Adrenal gland (tissue), 12 donors: ENCODE results near the gene STX8. TPM values are rescaled to one million over a fixed set of nuclear protein-coding genes. Genes with fewer than 3 reads are reported as not detected.

ENCODE experiments used
- DNase-seq, 7 donors: peaks; one replicate each; pipeline ENCODE4 v3.0.0-alpha.2; 2019 to 2020
- H3K27ac ChIP-seq, 5 donors: fragments of 200-600 bp; sonication (generic) in 4 of 5; 1 replicate in 3 of 5; 2 replicates in 2 of 5; pipeline versions ENCODE4 v1.5.1 to v1.8.0; 2016 to 2020; ENCODE audit warnings: mild to moderate bottlenecking in 1 of 5
- H3K27me3 ChIP-seq: fragments of 200-600 bp; 2 replicates; pipeline ENCODE4 v1.8.0; 2021
- H3K36me3 ChIP-seq, 2 donors: fragments of 200-600 bp; replicated peaks in 1 of 2; 1 replicate in 1 of 2; 2 replicates in 1 of 2; pipeline versions ENCODE4 v1.5.1 to v1.8.0; 2018 to 2022
- H3K4me1 ChIP-seq, 2 donors: fragments of 200-600 bp; replicated peaks in 1 of 2; 1 replicate in 1 of 2; 2 replicates in 1 of 2; pipeline versions ENCODE4 v1.5.1 to v1.8.0; 2018 to 2021
- H3K4me3 ChIP-seq, 4 donors: fragments of 200-600 bp; sonication (generic) in 3 of 4; one replicate each; pipeline ENCODE4 v1.5.1; 2016 to 2018
- H3K9me3 ChIP-seq, 3 donors: fragments of 200-600 bp; sonication (generic) in 1 of 3; replicated peaks in 1 of 3; 1 replicate in 2 of 3; 2 replicates in 1 of 3; pipeline versions ENCODE4 v1.5.1 to v1.8.0; 2016 to 2021
- CTCF ChIP-seq, 6 experiments: fragments of 450-650 bp in 4 of 6; fragments of 200-600 bp in 2 of 6; sonication (generic) in 1 of 6; IDR thresholded peaks; 1 replicate in 5 of 6; 2 replicates in 1 of 6; pipeline versions ENCODE4 v1.5.1 to v1.8.0; 2016 to 2021; ENCODE audit warnings: antibody characterized with exemption in 6 of 6, mild to moderate bottlenecking in 2 of 6, moderate library complexity in 1 of 6
- POLR2A ChIP-seq, 2 donors: fragments of 450-650 bp; IDR thresholded peaks; one replicate each; pipeline ENCODE4 v1.6.1; 2017; ENCODE audit warnings: antibody characterized with exemption in 2 of 2, mild to moderate bottlenecking in 2 of 2, moderate library complexity in 1 of 2
- WGBS, 4 donors: extraction: QIAGEN DNeasy Blood & Tissue Kit in 2 of 4; methylation state at CpG; one replicate each; pipeline versions ENCODE4 v1.1.5 to v1.1.7; 2013 to 2017; 5-methylcytosine and 5-hydroxymethylcytosine counted together
- intact Hi-C, 2 donors: fragments of 100-400 bp; cut with DNase I; formaldehyde crosslinking; loops; one replicate each; pipeline versions ENCODE4 v1.14.1 to v1.15.0; 2022 to 2023
- polyA plus RNA-seq, 3 donors: library from polyadenylated mRNA; stranded (reverse); fragments of 200-250 nt in 2 of 3; fragments of 350-450 nt in 1 of 3; fragmentation: Illumina TruSeq in 1 of 3; extraction: RNeasy Lipid Tissue Mini Kit (QIAGEN cat#74804) in 1 of 3; gene quantifications; one replicate each; pipeline ENCODE4 v1.2.3, GENCODE V29; 2013 to 2014
- total RNA-seq, 9 donors: library from RNA; depleted of rRNA in 4 of 9; stranded (reverse); fragments of >200 nt in 4 of 9; fragments of 120-200 nt in 1 of 9; fragmentation: NEBNext Ultra II Directional in 1 of 9; extraction: Animal tissue kit (Norgen Biotek cat#: 25700) in 1 of 9; gene quantifications; one replicate each; pipeline versions ENCODE4 v1.1.0 to v1.2.4, GENCODE V29; 2013 to 2023
- donor health status: healthy with polysubstance abuse.
- donor health status: Bipolar disorder and iron deficiency.
- donor health status: DM: yes; HTN: yes; CAD: no.
- donor health status: DM: no; HTN: no; CAD: no.
- donor health status: DM: no; HTN: no; CAD: no.
- donor health status: DM: yes; HTN: yes; CAD: no.

Gene STX8
- total and polyA plus RNA-seq, 12 donors = 21.9 to 94.1 (median 72.3) TPM

DNA sequence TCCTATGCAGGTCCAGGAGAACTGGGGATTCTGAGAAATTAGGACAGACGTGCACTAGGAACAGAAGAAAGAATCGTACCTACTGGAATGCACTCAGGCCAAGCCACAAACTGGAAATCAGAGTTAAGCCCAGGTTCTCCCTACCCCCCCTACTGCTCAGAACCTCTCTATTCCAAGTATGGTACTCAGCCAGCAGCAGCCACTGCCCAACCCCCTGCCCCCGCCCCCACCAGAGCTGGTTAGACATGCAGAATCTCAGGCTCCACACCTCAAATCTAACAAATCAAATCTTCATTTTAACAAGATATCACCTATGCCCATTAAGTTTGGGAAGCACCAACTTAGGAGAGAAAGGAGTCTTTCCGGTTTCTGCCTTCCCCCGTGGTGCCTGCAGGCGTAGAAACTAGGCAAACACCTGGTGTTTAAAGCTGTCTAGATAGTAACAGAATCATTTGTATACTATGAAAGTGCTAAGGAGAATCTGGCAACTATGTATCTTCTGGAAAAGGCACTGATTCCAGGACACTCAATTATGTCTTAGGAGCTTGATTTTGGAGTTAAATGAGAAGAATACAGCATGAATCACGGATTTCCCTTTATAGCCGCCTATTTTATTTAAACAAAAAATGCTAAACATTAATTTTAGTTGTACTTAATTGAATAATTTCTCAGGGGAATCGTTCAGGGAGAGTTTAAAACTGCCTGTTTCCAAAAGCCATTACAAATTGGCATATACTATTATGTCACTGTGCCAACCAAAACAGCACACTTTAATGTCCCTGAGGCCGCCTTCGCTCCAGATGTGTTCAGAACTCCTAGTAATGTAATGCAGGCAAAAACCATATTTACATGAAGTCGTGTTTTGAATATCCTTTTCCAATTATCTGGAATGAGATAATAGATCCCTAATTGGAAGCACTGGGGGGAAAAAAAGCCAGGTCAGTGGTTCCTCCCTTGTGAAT is 166.5 kb downstream of the STX8 start:
- peaks cover 0 to 14% of the 10 kb centered on the region in 2 donors for H3K4me1 ChIP-seq
- H3K27me3 ChIP-seq = no peaks in the 10 kb centered on the region
- intact Hi-C loops = no loop called here
- no peaks in the 10 kb centered on the region for H3K9me3 ChIP-seq
- DNase-seq = no peak
- 60 to 75% (median 72%) methylated on average over 12 of the region's 12 CpGs for WGBS, 4 donors
- H3K36me3 ChIP-seq = no peaks in the 10 kb centered on the region
- H3K4me3 ChIP-seq = no peak overlapping the region
- no peak overlapping the region for H3K27ac ChIP-seq
- TF ChIP-seq POLR2A (IDR thresholded peaks at IDR 0.05) (no peak), CTCF (IDR thresholded peaks at IDR 0.05) (no peak)

GRCh38 chr17:9408381-9408780 is 167.2 kb downstream of the STX8 start:
- no peak overlapping the region for H3K4me3 ChIP-seq
- H3K4me1 ChIP-seq = peaks cover 0 to 14% of the 10 kb centered on the region in 2 donors
- intact Hi-C loops = no loop called here
- H3K27me3 ChIP-seq = no peaks in the 10 kb centered on the region
- WGBS, 4 donors = 84 to 90% (median 87%) methylated on average over 1 of the region's 1 CpG
- no peaks in the 10 kb centered on the region for H3K9me3 ChIP-seq
- TF ChIP-seq POLR2A (IDR thresholded peaks at IDR 0.05) (no peak), CTCF (IDR thresholded peaks at IDR 0.05) (no peak)
- no peak for DNase-seq
- no peaks in the 10 kb centered on the region for H3K36me3 ChIP-seq
- H3K27ac ChIP-seq = no peak overlapping the region

DNA sequence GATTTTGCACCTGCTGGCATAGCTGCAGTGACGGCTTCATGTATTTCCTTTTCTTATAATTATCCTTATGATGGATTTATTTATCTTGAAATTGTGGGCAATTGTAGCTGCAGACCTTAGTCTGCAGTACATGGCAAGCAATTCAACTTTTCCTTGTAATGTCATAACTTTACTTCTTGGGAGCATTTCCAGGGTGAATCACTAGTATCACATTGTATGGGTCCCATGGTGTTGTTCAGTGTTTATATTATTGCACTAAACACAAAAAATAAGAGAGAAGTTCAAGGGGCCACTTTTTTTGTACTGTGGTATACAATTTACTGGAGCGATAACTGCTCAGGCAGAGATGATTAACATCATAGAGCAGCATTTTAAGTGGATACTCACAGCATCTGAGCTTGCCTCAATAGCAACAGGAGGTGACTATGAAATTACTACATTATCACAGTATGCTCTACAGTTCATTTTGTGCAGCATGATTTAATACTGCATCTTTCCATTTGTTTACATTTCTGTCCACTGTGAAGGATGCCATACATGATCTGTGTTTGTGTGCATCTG is 169.5 kb downstream of the STX8 start:
- Histone ChIP-seq H3K27me3 (no peaks in the 10 kb centered on the region), H3K4me1 (peaks cover 0 to 14% of the 10 kb centered on the region in 2 donors), H3K4me3 (no peak overlapping the region), H3K9me3 (no peaks in the 10 kb centered on the region), H3K36me3 (no peaks in the 10 kb centered on the region), H3K27ac (no peak overlapping the region)
- TF ChIP-seq CTCF (IDR thresholded peaks at IDR 0.05) (no peak), POLR2A (IDR thresholded peaks at IDR 0.05) (no peak)
- no peak for DNase-seq
- intact Hi-C loops = no loop called here
- 91 to 97% (median 93%) methylated on average over 2 of the region's 2 CpGs for WGBS, 4 donors

DNA sequence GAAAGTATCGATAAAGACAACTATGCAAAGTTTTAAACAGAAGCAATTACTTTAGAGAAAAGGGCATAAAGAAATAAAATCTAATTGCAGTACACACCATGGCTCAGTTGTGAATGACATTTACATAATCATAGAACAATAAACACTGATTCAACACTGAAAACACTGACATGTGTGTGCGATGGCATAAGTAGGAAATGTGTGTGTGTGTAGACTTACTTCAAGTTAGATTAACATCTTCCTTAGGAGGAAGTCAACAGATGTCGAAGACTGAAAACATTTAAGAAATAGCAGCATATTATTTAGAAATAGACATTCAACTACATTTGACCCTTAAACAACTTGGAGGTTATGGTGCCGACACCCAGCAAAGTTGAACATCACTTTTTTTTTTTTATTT is 172.4 kb downstream of the STX8 start:
- WGBS, 4 donors = 92 to 98% (median 94%) methylated on average over 4 of the region's 4 CpGs
- intact Hi-C loops = no loop called here
- no peaks in the 10 kb centered on the region for H3K36me3 ChIP-seq

More for the DNA sequence above, 172.4 kb downstream of the STX8 start:
- no peaks in the 10 kb centered on the region for H3K27me3 ChIP-seq
- no peaks in the 10 kb centered on the region for H3K4me1 ChIP-seq
- no peaks in the 10 kb centered on the region for H3K9me3 ChIP-seq
- DNase-seq = no peak
- no peak overlapping the region for H3K27ac ChIP-seq
- TF ChIP-seq POLR2A (IDR thresholded peaks at IDR 0.05) = no peak
- no peak for TF ChIP-seq CTCF (IDR thresholded peaks at IDR 0.05)
- H3K4me3 ChIP-seq = no peak overlapping the region
